C4-2B (cell line): ENCODE measurements around the gene CREB5.

ENCODE experiments used
- CTCF ChIP-seq: fragments of 450-650 bp; conservative IDR thresholded peaks from 2 replicates; pipeline ENCODE4 v1.5.1; 2017; ENCODE audit warnings: mild to moderate bottlenecking
- ZFX ChIP-seq: fragments of 450-650 bp; IDR thresholded peaks from 2 replicates; pipeline ENCODE4 v1.6.1; 2017

- no peak for TF ChIP-seq CTCF
- TF ChIP-seq ZFX, result no peak
Observed at GRCh38 chr7:28406192-28406591, 6.1 kb upstream of the CREB5 start.
